Stimulated activated effector memory CD8-positive, alpha-beta T cell treated with anti-CD3 and anti-CD28 coated beads, Interleukin-12 subunit alpha, Interleukin-12 subunit beta, amount 100 ng/mL, for 72 hours (primary cell): ENCODE results near the gene BTBD9.
A peak's percentile ranks its signal among the peaks of the same experiment; 100 is the strongest.

Experiments
- ATAC-seq: fragments of 150-1000 bp; cut with Tn5 transposase; 2 replicates; pipeline ENCODE4 v1.10.0; 2021
- DNase-seq, 2 donors: peaks; one replicate each; pipeline ENCODE4 v3.0.0; 2021 to 2022; ENCODE audit warnings: low spot score in 2 of 2
- H3K27ac Mint-ChIP-seq: one replicate; pipeline ENCODE4 v1.8.0; 2022; ENCODE audit warnings: mild to moderate bottlenecking, mixed read lengths
- H3K36me3 Mint-ChIP-seq: one replicate; pipeline ENCODE4 v1.8.0; 2022; ENCODE audit warnings: mild to moderate bottlenecking, mixed read lengths
- H3K4me1 Mint-ChIP-seq: one replicate; pipeline ENCODE4 v1.8.0; 2022; ENCODE audit warnings: mixed read lengths
- H3K4me3 Mint-ChIP-seq: one replicate; pipeline ENCODE4 v1.8.0; 2022; ENCODE audit warnings: mild to moderate bottlenecking, mixed read lengths
- H3K9me3 Mint-ChIP-seq: one replicate; pipeline ENCODE4 v1.8.0; 2022; ENCODE audit warnings: mixed read lengths

The BTBD9 gene

GRCh38 chr6:38281126-38281525 lies 358.6 kb downstream of the BTBD9 start:
- no peak for ATAC-seq
- Mint-ChIP-seq H3K27ac (no peak overlapping the region), H3K4me3 (no peak overlapping the region), H3K9me3 (no peaks in the 10 kb centered on the region), H3K4me1 (peaks cover 27% of the 10 kb centered on the region), H3K36me3 (no peaks in the 10 kb centered on the region)
- no peak for DNase-seq

GRCh38 chr6:38279963-38280588 lies 359.7 kb downstream of the BTBD9 start:
- Mint-ChIP-seq H3K4me3 (no peak overlapping the region), H3K27ac (no peak overlapping the region), H3K9me3 (no peaks in the 10 kb centered on the region), H3K4me1 (peaks cover 23% of the 10 kb centered on the region), H3K36me3 (no peaks in the 10 kb centered on the region)
- no peak for DNase-seq
- ATAC-seq, result no peak

DNA sequence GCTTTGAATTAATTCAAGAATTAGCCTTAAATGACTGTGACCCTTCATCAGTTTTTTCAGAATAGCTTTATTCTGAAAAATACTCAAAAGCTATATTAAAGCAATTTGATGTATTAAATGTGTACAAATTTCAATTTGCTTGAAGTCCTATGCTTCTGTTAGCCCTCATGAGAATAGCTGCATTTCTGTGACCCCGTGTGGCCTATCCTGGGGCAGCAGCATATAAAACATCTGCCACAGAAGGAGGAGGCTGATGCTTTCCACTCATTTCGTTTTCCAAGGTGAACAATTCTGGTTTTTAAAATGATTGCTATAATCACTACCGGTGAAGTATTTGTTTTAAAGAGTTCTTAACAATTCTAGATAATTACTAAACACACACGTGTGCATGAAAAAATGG lies 360.3 kb downstream of the BTBD9 start:
- no peak overlapping the region for H3K27ac Mint-ChIP-seq
- DNase-seq (no peak), ATAC-seq (no peak)
- no peak overlapping the region for H3K4me3 Mint-ChIP-seq
- H3K36me3 Mint-ChIP-seq, result no peaks in the 10 kb centered on the region
- H3K4me1 Mint-ChIP-seq, result peaks cover 17% of the 10 kb centered on the region
- no peaks in the 10 kb centered on the region for H3K9me3 Mint-ChIP-seq

DNA sequence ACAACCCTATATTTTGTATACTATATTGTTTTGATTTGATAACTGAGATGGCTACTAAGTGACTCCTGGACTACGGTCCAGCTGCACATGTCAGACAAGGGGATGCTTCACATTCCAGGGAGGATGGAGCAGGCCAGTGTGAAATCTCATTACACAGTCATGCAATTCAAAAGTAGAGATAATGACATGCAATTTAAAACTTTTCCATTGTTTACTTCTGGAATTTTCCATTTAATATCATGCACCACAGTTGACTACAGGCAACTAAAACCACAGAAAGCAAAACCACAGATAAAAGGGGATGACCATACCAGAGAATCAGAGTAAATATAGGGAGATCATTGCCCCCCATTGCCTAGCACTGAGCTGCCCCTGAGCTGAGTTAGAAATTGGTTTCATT lies 366.4 kb downstream of the BTBD9 start:
- H3K27ac Mint-ChIP-seq, result peak overlapping the region; percentile 38
- H3K4me3 Mint-ChIP-seq, result no peak overlapping the region
- H3K4me1 Mint-ChIP-seq, result peaks cover 12% of the 10 kb centered on the region
- no peak for ATAC-seq
- DNase-seq, result no peak
- no peaks in the 10 kb centered on the region for H3K9me3 Mint-ChIP-seq
- no peaks in the 10 kb centered on the region for H3K36me3 Mint-ChIP-seq

GRCh38 chr6:38272222-38272621 lies 367.5 kb downstream of the BTBD9 start:
- no peak for DNase-seq
- Mint-ChIP-seq H3K27ac (no peak overlapping the region), H3K9me3 (no peaks in the 10 kb centered on the region), H3K36me3 (no peaks in the 10 kb centered on the region), H3K4me1 (peaks cover 12% of the 10 kb centered on the region), H3K4me3 (no peak overlapping the region)
- no peak for ATAC-seq

GRCh38 chr6:38271081-38271480 lies 368.6 kb downstream of the BTBD9 start:
- DNase-seq, result no peak
- Mint-ChIP-seq H3K4me3 (no peak overlapping the region), H3K36me3 (no peaks in the 10 kb centered on the region), H3K4me1 (peaks cover 18% of the 10 kb centered on the region), H3K27ac (no peak overlapping the region), H3K9me3 (no peaks in the 10 kb centered on the region)
- ATAC-seq, result no peak

GRCh38 chr6:38270367-38270766 lies 369.4 kb downstream of the BTBD9 start:
- no peak for DNase-seq
- no peak for ATAC-seq
- Mint-ChIP-seq H3K9me3 (no peaks in the 10 kb centered on the region), H3K4me3 (no peak overlapping the region), H3K27ac (no peak overlapping the region), H3K4me1 (peaks cover 18% of the 10 kb centered on the region), H3K36me3 (no peaks in the 10 kb centered on the region)

- no peaks in the 10 kb centered on the region for H3K9me3 Mint-ChIP-seq
- H3K36me3 Mint-ChIP-seq, result no peaks in the 10 kb centered on the region
- no peak overlapping the region for H3K27ac Mint-ChIP-seq
- ATAC-seq, result no peak
- DNase-seq, result no peak
- peaks cover 18% of the 10 kb centered on the region for H3K4me1 Mint-ChIP-seq
- H3K4me3 Mint-ChIP-seq, result no peak overlapping the region
These were observed 370.1 kb downstream of the BTBD9 start for GRCh38 chr6:38269461-38270172.

DNA sequence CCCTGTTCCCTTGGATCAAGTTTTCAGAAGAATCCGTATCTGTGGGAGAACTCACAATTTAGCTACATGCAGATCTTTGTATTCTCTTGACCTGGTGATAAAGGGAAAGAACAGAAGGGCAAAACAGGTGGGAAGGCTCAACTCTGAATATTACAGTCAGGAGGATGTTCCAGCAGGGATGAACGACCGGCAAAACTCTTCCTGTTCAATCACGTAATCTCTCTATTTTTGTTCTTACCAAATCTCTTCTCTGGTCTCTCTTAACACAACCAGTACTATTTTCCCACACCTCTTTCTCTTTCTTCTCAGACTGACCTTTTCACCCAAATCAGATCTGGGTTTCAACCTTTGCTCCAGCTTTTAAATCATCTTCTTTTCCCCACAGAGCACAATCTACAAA lies 371.4 kb downstream of the BTBD9 start:
- Mint-ChIP-seq H3K4me3 (no peak overlapping the region), H3K9me3 (no peaks in the 10 kb centered on the region), H3K36me3 (no peaks in the 10 kb centered on the region), H3K4me1 (peaks cover 21% of the 10 kb centered on the region), H3K27ac (no peak overlapping the region)
- DNase-seq (no peak), ATAC-seq (no peak)

- Mint-ChIP-seq H3K9me3 (no peaks in the 10 kb centered on the region), H3K4me1 (peaks cover 29% of the 10 kb centered on the region), H3K27ac (no peak overlapping the region), H3K4me3 (no peak overlapping the region), H3K36me3 (no peaks in the 10 kb centered on the region)
- ATAC-seq, result no peak
- DNase-seq, result no peak
These were observed 372.8 kb downstream of the BTBD9 start for GRCh38 chr6:38266921-38267354.

GRCh38 chr6:38264605-38265004 lies 375.1 kb downstream of the BTBD9 start:
- Mint-ChIP-seq H3K27ac (no peak overlapping the region), H3K9me3 (no peaks in the 10 kb centered on the region), H3K4me1 (peaks cover 37% of the 10 kb centered on the region), H3K4me3 (no peak overlapping the region), H3K36me3 (no peaks in the 10 kb centered on the region)
- no peak for DNase-seq
- no peak for ATAC-seq

- Mint-ChIP-seq H3K27ac (peak overlapping the region; percentile 33), H3K4me3 (peak overlapping the region; percentile 10), H3K36me3 (no peaks in the 10 kb centered on the region), H3K9me3 (no peaks in the 10 kb centered on the region), H3K4me1 (peaks cover 34% of the 10 kb centered on the region)
- DNase-seq, result no peak
- peak; percentile 82 for ATAC-seq
These were observed 377.1 kb downstream of the BTBD9 start for GRCh38 chr6:38262609-38263008.

GRCh38 chr6:38262026-38262425 lies 377.7 kb downstream of the BTBD9 start:
- H3K4me1 Mint-ChIP-seq, result peaks cover 34% of the 10 kb centered on the region
- DNase-seq (no peak), ATAC-seq (no peak)
- peaks cover under 1% of the 10 kb centered on the region for H3K36me3 Mint-ChIP-seq
- H3K9me3 Mint-ChIP-seq, result no peaks in the 10 kb centered on the region
- H3K27ac Mint-ChIP-seq, result peak overlapping the region; percentile 38
- peak overlapping the region; percentile 10 for H3K4me3 Mint-ChIP-seq

- ATAC-seq (no peak), DNase-seq (no peak)
- H3K9me3 Mint-ChIP-seq, result no peaks in the 10 kb centered on the region
- peaks cover 5% of the 10 kb centered on the region for H3K36me3 Mint-ChIP-seq
- H3K27ac Mint-ChIP-seq, result peak overlapping the region; percentile 38
- H3K4me1 Mint-ChIP-seq, result peaks cover 33% of the 10 kb centered on the region
- no peak overlapping the region for H3K4me3 Mint-ChIP-seq
These were observed 378.1 kb downstream of the BTBD9 start for GRCh38 chr6:38261626-38262025.

GRCh38 chr6:38259736-38260135 lies 380.0 kb downstream of the BTBD9 start:
- DNase-seq (no peak), ATAC-seq (peak; percentile 71)
- H3K4me1 Mint-ChIP-seq, result peaks cover 28% of the 10 kb centered on the region
- no peaks in the 10 kb centered on the region for H3K9me3 Mint-ChIP-seq
- peak overlapping the region; percentile 13 for H3K27ac Mint-ChIP-seq
- peaks cover 23% of the 10 kb centered on the region for H3K36me3 Mint-ChIP-seq
- no peak overlapping the region for H3K4me3 Mint-ChIP-seq

GRCh38 chr6:38248500-38249234 lies 391.1 kb downstream of the BTBD9 start:
- H3K4me1 Mint-ChIP-seq, result no peaks in the 10 kb centered on the region
- ATAC-seq, result no peak
- peaks cover 7% of the 10 kb centered on the region for H3K36me3 Mint-ChIP-seq
- H3K27ac Mint-ChIP-seq, result no peak overlapping the region
- H3K9me3 Mint-ChIP-seq, result no peaks in the 10 kb centered on the region
- no peak for DNase-seq
- no peak overlapping the region for H3K4me3 Mint-ChIP-seq
